T-cell (primary cell): ENCODE measurements around the gene BSND. TPM values are rescaled to one million over a fixed set of nuclear protein-coding genes. Genes with fewer than 3 reads are reported as not detected.

Experiments
- ATAC-seq, 4 experiments: fragments of 200-7000 bp in 3 of 4; fragments of 150-1000 bp in 1 of 4; cut with Tn5 transposase; replicated peaks in 1 of 4; 1 replicate in 3 of 4; 2 replicates in 1 of 4; pipeline ENCODE4 v1.10.0; 2021; ENCODE audit warnings: moderate library complexity in 3 of 4, mild to moderate bottlenecking in 2 of 4, moderate number of reproducible peaks in 1 of 4
- CTCF ChIA-PET, 2 donors: fragments of 300-600 bp; sonication (Branson Sonifier 250); formaldehyde crosslinking; loops; one replicate each; lab custom pipeline; 2022; ENCODE audit warnings: antibody characterized with exemption in 2 of 2; lab: Charles Lee
- POLR2A ChIA-PET, 2 donors: fragments of 300-600 bp; sonication (Branson Sonifier 250); formaldehyde crosslinking; loops; one replicate each; lab custom pipeline; 2022; ENCODE audit warnings: antibody characterized with exemption in 2 of 2; lab: Charles Lee
- DNase-seq, 35 experiments: peaks; one replicate each; pipeline versions ENCODE4 v3.0.0 to v3.0.0-alpha.2; 2013 to 2023
- H3K27ac ChIP-seq: one replicate; pipeline ENCODE4 v1.5.1; 2013; ENCODE audit warnings: low read length
- H3K27me3 ChIP-seq, 2 experiments: replicated peaks in 1 of 2; 1 replicate in 1 of 2; 2 replicates in 1 of 2; pipeline versions ENCODE4 v1.6.1 to v1.7.0; 2013; ENCODE audit warnings: low read length in 1 of 2, mixed read lengths in 1 of 2; ENCODE audit not compliant: control insufficient read depth in 2 of 2, insufficient read depth in 2 of 2; ENCODE audit errors: extremely low read depth in 1 of 2
- H3K36me3 ChIP-seq, 2 donors: 1 replicate in 1 of 2; 2 replicates in 1 of 2; pipeline versions ENCODE4 v1.6.1 to v1.7.0; 2013; ENCODE audit warnings: low read length in 1 of 2; ENCODE audit not compliant: control insufficient read depth in 2 of 2, insufficient read depth in 1 of 2; ENCODE audit errors: extremely low read depth in 1 of 2
- H3K4me1 ChIP-seq, 2 experiments: 1 replicate in 1 of 2; 2 replicates in 1 of 2; pipeline versions ENCODE4 v1.6.1 to v1.7.0; 2013; ENCODE audit warnings: low read length in 2 of 2, mixed read lengths in 1 of 2; ENCODE audit not compliant: insufficient read depth in 2 of 2, control insufficient read depth in 1 of 2; ENCODE audit errors: extremely low read depth in 1 of 2
- H3K4me3 ChIP-seq, 2 donors: 1 replicate in 1 of 2; 2 replicates in 1 of 2; pipeline versions ENCODE4 v1.5.1 to v1.7.0; 2013; ENCODE audit warnings: mild to moderate bottlenecking in 2 of 2, low read length in 1 of 2, moderate library complexity in 1 of 2; ENCODE audit not compliant: control insufficient read depth in 1 of 2; ENCODE audit errors: extremely low read depth in 1 of 2
- H3K9me3 ChIP-seq: 2 replicates; pipeline ENCODE4 v1.7.0; 2013
- H3K27ac Mint-ChIP-seq, 2 donors: one replicate each; pipeline ENCODE4 v1.8.0; 2020 to 2021; ENCODE audit warnings: mild to moderate bottlenecking in 2 of 2, mixed read lengths in 2 of 2
- H3K27me3 Mint-ChIP-seq, 2 donors: one replicate each; pipeline ENCODE4 v1.8.0; 2021 to 2022; ENCODE audit warnings: mixed read lengths in 2 of 2
- H3K36me3 Mint-ChIP-seq: one replicate; pipeline ENCODE4 v1.8.0; 2021; ENCODE audit warnings: mixed read lengths
- H3K4me1 Mint-ChIP-seq, 3 donors: one replicate each; pipeline ENCODE4 v1.8.0; 2020 to 2022; ENCODE audit warnings: mixed read lengths in 3 of 3, mild to moderate bottlenecking in 1 of 3
- H3K4me3 Mint-ChIP-seq, 3 donors: one replicate each; pipeline ENCODE4 v1.8.0; 2020 to 2022; ENCODE audit warnings: mild to moderate bottlenecking in 3 of 3, mixed read lengths in 3 of 3, moderate library complexity in 3 of 3
- H3K9me3 Mint-ChIP-seq, 3 donors: one replicate each; pipeline ENCODE4 v1.8.0; 2020 to 2022; ENCODE audit warnings: mixed read lengths in 3 of 3
- WGBS: methylation state at CpG from one replicate; pipeline ENCODE4 v1.1.5; 2013; ENCODE audit warnings: missing lambda C conversion rate; ENCODE audit not compliant: insufficient coverage; 5-methylcytosine and 5-hydroxymethylcytosine counted together
- total RNA-seq, 35 experiments: library from RNA in 6 of 35; stranded (reverse) in 6 of 35; fragments of 120-200 nt in 1 of 35; gene quantifications; one replicate each; pipeline versions ENCODE4 v1.2.1 to v1.2.4 and lab custom pipeline; 2013 to 2026

Gene BSND
- total RNA-seq, 5 donors from 2014 or later (not counting 1 experiment from before 2014, with no cell fraction given): not detected

GRCh38 chr1:54971317-54971791 is 27.4 kb upstream of the BSND start:
- Histone ChIP-seq H3K27me3 (peaks cover 0 to 18% of the 10 kb centered on the region in 2 experiments), H3K9me3 (no peaks in the 10 kb centered on the region), H3K4me1 (no peaks in the 10 kb centered on the region), H3K4me3 (no peak overlapping the region), H3K27ac (no peak overlapping the region), H3K36me3 (no peaks in the 10 kb centered on the region)
- Mint-ChIP-seq H3K27ac (no peak overlapping the region), H3K9me3 (no peaks in the 10 kb centered on the region), H3K27me3 (peaks cover 24 to 39% of the 10 kb centered on the region in 2 donors), H3K4me3 (no peak overlapping the region), H3K4me1 (no peaks in the 10 kb centered on the region), H3K36me3 (no peaks in the 10 kb centered on the region)
- DNase-seq (no peak), ATAC-seq (no peak)
- ChIA-PET CTCF (no interaction called here), POLR2A (no interaction called here)
- 65% methylated on average over 5 of the region's 7 CpGs for WGBS

- Histone ChIP-seq H3K27me3 (peaks cover 0 to 18% of the 10 kb centered on the region in 2 experiments), H3K9me3 (no peaks in the 10 kb centered on the region), H3K36me3 (no peaks in the 10 kb centered on the region), H3K4me3 (no peak overlapping the region), H3K27ac (no peak overlapping the region), H3K4me1 (no peaks in the 10 kb centered on the region)
- Mint-ChIP-seq H3K27me3 (peaks cover 20 to 40% of the 10 kb centered on the region in 2 donors), H3K36me3 (no peaks in the 10 kb centered on the region), H3K4me1 (no peaks in the 10 kb centered on the region), H3K27ac (no peak overlapping the region), H3K9me3 (no peaks in the 10 kb centered on the region), H3K4me3 (no peak overlapping the region)
- ChIA-PET CTCF (interaction anchor here in 1 of 2 donors (0.6 kb wide), 1 partner anchor 27 kb away, joined by 3 read pairs; no protein-coding TSS in a partner anchor), POLR2A (no interaction called here)
- no peak for ATAC-seq
- DNase-seq: no peak
- 88% methylated on average over 4 of the region's 4 CpGs for WGBS
Observed at GRCh38 chr1:54972436-54972835, 26.3 kb upstream of the BSND start.

- H3K36me3 Mint-ChIP-seq: no peaks in the 10 kb centered on the region
- H3K27me3 Mint-ChIP-seq: peaks cover 25 to 40% of the 10 kb centered on the region in 2 donors
- 20% methylated on average over 3 of the region's 5 CpGs for WGBS
- CTCF ChIA-PET: interaction anchor here in 1 of 2 donors (0.6 kb wide), 1 partner anchor 28 kb away, joined by 3 read pairs; no protein-coding TSS in a partner anchor
- no peaks in the 10 kb centered on the region for H3K9me3 Mint-ChIP-seq
- no peak overlapping the region for H3K4me3 Mint-ChIP-seq
- Histone ChIP-seq H3K27me3 (peaks cover 0 to 23% of the 10 kb centered on the region in 2 experiments), H3K4me3 (no peak overlapping the region), H3K27ac (no peak overlapping the region), H3K9me3 (no peaks in the 10 kb centered on the region), H3K36me3 (no peaks in the 10 kb centered on the region), H3K4me1 (no peaks in the 10 kb centered on the region)
- H3K27ac Mint-ChIP-seq: no peak overlapping the region
- POLR2A ChIA-PET: no interaction called here
- H3K4me1 Mint-ChIP-seq: no peaks in the 10 kb centered on the region
- ATAC-seq: no peak
- no peak for DNase-seq
Observed at GRCh38 chr1:54973205-54973921, 25.4 kb upstream of the BSND start.

GRCh38 chr1:54975356-54976108 is 23.2 kb upstream of the BSND start:
- Histone ChIP-seq H3K36me3 (no peaks in the 10 kb centered on the region), H3K4me3 (no peak overlapping the region), H3K9me3 (no peaks in the 10 kb centered on the region), H3K4me1 (no peaks in the 10 kb centered on the region), H3K27me3 (peaks cover 5 to 39% of the 10 kb centered on the region in 2 experiments), H3K27ac (no peak overlapping the region)
- H3K36me3 Mint-ChIP-seq: no peaks in the 10 kb centered on the region
- H3K4me1 Mint-ChIP-seq: no peaks in the 10 kb centered on the region
- ATAC-seq (no peak), DNase-seq (no peak)
- no peaks in the 10 kb centered on the region for H3K9me3 Mint-ChIP-seq
- peaks cover 22 to 36% of the 10 kb centered on the region in 2 donors for H3K27me3 Mint-ChIP-seq
- no peak overlapping the region for H3K27ac Mint-ChIP-seq
- CTCF ChIA-PET: interaction anchor here in 1 of 2 donors (0.7 kb wide), 1 partner anchor 33 kb away, joined by 6 read pairs; no protein-coding TSS in a partner anchor
- 82% methylated on average over 1 of the region's 4 CpGs for WGBS
- no peak overlapping the region for H3K4me3 Mint-ChIP-seq
- POLR2A ChIA-PET: interaction anchor here in 1 of 2 donors (0.7 kb wide), 1 partner anchor 14 kb away, joined by 3 read pairs; no protein-coding TSS in a partner anchor

GRCh38 chr1:54976747-54977146 is 22.0 kb upstream of the BSND start:
- no peaks in the 10 kb centered on the region for H3K9me3 ChIP-seq
- H3K27ac Mint-ChIP-seq: no peak overlapping the region
- ATAC-seq (no peak), DNase-seq (no peak)
- no peak overlapping the region for H3K4me3 Mint-ChIP-seq
- 61% methylated on average over 4 of the region's 6 CpGs for WGBS
- no peaks in the 10 kb centered on the region for H3K36me3 ChIP-seq
- H3K27me3 ChIP-seq: peaks cover 5 to 47% of the 10 kb centered on the region in 2 experiments
- no peaks in the 10 kb centered on the region for H3K4me1 ChIP-seq
- H3K4me3 ChIP-seq: no peak overlapping the region
- H3K36me3 Mint-ChIP-seq: no peaks in the 10 kb centered on the region
- POLR2A ChIA-PET: no interaction called here
- H3K27me3 Mint-ChIP-seq: peaks cover 27 to 34% of the 10 kb centered on the region in 2 donors
- peaks cover 0 to 2% (median 2%) of the 10 kb centered on the region in 3 donors for H3K4me1 Mint-ChIP-seq
- H3K9me3 Mint-ChIP-seq: no peaks in the 10 kb centered on the region
- CTCF ChIA-PET: no interaction called here
- no peak overlapping the region for H3K27ac ChIP-seq
